PC-9 (cell line): ENCODE data around the gene TMEM88.

Experiments
- EZH2 ChIP-seq: fragments of 200-600 bp; sonication (generic); IDR thresholded peaks from 2 replicates; pipeline ENCODE4 v1.8.0; 2017; ENCODE audit warnings: antibody characterized with exemption, low read depth
- TF ChIP-seq, protein P1 (sequence below): fragments of 200-600 bp; sonication (generic); conservative IDR thresholded peaks from 2 replicates; pipeline ENCODE4 v1.6.1; 2017; ENCODE audit warnings: mixed run types, antibody characterized with exemption, mild to moderate bottlenecking, moderate library complexity

DNA sequence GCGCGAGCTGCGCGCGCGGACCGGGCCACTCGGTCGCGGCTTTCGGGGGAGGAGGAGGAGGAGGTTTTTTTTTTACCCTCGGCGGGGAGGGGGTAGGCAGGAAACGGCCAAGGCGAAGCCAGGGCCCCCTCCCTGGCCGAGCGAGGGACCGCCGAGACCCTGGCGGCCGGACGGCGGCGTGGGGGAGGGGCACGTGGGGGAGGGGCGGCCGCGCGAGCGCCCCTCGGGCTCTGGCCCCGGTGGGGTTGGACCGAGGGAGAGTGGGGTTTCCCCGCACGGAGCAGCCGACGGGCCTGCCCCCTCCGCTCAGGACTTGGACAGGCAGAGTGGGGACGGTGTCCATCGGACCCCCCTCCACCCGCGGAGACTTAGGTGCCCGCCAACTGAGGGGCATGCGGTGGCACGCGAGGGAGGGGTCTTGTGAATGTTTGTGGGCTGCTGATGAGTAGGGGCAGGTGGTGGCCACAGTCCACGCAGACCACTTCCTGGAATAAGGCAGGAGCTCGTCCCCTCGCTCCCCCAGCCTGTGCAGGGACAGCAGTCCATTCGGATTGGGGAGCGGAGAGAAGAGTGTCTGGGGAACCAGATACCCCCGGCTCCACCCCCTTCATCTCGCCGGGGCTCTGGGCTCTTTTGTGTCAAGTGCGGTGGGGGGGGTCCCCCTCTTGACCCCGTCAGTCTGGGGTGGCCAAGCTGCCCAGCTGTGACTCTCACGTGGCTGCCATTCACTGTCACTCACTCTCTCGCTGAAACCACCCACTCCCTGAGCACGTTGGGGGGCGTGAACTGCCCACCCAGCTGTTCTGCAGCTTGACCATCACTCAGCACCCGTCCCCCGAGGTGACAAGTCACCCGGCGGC is 30.7 kb downstream of the TMEM88 start:
- no peak for TF ChIP-seq EZH2
- TF ChIP-seq, protein P1, sequence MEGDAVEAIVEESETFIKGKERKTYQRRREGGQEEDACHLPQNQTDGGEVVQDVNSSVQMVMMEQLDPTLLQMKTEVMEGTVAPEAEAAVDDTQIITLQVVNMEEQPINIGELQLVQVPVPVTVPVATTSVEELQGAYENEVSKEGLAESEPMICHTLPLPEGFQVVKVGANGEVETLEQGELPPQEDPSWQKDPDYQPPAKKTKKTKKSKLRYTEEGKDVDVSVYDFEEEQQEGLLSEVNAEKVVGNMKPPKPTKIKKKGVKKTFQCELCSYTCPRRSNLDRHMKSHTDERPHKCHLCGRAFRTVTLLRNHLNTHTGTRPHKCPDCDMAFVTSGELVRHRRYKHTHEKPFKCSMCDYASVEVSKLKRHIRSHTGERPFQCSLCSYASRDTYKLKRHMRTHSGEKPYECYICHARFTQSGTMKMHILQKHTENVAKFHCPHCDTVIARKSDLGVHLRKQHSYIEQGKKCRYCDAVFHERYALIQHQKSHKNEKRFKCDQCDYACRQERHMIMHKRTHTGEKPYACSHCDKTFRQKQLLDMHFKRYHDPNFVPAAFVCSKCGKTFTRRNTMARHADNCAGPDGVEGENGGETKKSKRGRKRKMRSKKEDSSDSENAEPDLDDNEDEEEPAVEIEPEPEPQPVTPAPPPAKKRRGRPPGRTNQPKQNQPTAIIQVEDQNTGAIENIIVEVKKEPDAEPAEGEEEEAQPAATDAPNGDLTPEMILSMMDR = no peak
